Retinal pigment epithelial cell (primary cell): ENCODE measurements around the gene COQ4.

Experiments used
- DNase-seq: peaks from one replicate; pipeline ENCODE4 v3.0.0-alpha.2; 2010; ENCODE audit warnings: low read depth
- H3K4me3 ChIP-seq: 2 replicates; pipeline ENCODE4 v1.5.1; 2011; ENCODE audit warnings: mild to moderate bottlenecking, low read length, control low read depth, moderate library complexity
- CTCF ChIP-seq: conservative IDR thresholded peaks from 2 replicates; pipeline ENCODE4 v1.5.1; 2011; ENCODE audit warnings: low read depth, low read length, control low read depth, inconsistent platforms

COQ4 gene

GRCh38 chr9:128293091-128293490 is 29.5 kb upstream of the COQ4 start:
- H3K4me3 ChIP-seq: no peak overlapping the region
- TF ChIP-seq CTCF: no peak
- DNase-seq: no peak

GRCh38 chr9:128294142-128294541 is 28.5 kb upstream of the COQ4 start:
- TF ChIP-seq CTCF: no peak
- no peak overlapping the region for H3K4me3 ChIP-seq
- no peak for DNase-seq

GRCh38 chr9:128296340-128297220 is 26.1 kb upstream of the COQ4 start:
- TF ChIP-seq CTCF: no peak
- DNase-seq: no peak
- no peak overlapping the region for H3K4me3 ChIP-seq

- no peak overlapping the region for H3K4me3 ChIP-seq
- TF ChIP-seq CTCF: no peak
- DNase-seq: no peak
Observed at GRCh38 chr9:128297221-128297773, 25.3 kb upstream of the COQ4 start.

GRCh38 chr9:128298535-128299482 is 23.8 kb upstream of the COQ4 start:
- no peak overlapping the region for H3K4me3 ChIP-seq
- TF ChIP-seq CTCF: no peak
- DNase-seq: no peak

- TF ChIP-seq CTCF: no peak
- no peak for DNase-seq
- H3K4me3 ChIP-seq: no peak overlapping the region
Observed at GRCh38 chr9:128304136-128304970, 18.3 kb upstream of the COQ4 start.
